ENCODE measurements around the gene TTC7B.
A peak's percentile ranks its signal among the peaks of the same experiment; 100 is the strongest.

Gene TTC7B

DNA sequence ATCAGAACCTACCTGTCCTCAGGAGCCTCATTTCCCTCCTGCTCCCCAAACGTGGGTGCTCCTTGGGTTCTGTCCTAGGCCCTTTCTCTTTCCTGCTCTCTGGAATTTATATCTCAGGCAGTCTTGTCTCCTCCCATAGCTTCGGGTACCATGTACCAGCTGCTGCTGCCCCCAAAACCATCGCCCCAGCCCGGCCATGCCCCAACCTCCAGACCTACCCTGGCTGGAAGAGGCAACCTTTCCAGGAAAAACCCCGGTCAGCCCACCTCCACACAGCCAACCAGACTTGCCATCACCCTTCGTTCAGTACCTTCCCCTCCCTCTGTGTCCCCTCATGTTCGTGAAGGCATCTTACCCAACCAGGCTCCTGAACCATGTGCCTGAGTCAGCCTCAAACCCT, 254.3 kb downstream of the TTC7B start:
- Histone ChIP-seq H3K27ac (no peak overlapping the region), H3K4me3 (no peak overlapping the region)

DNA sequence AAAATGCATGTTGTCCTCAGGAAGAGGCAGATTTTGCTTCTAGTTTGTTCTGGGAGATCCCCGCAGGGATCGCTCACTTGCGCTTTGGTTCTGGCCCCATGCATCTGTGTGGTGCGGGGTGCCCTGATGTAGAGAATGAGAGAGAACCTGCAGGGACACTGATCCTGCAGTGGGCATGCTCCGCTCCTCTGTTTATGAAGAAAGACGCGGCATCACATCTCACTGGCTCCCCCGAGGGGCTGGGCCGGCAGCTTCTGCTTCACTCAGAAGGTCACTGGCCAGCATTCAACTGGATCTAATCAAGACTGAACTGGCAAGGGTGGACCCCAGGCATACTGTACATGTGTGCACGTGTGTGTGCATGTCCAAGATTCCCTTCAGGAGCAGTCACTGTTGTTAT, 255.2 kb downstream of the TTC7B start:
- Histone ChIP-seq H3K4me3 (no peak overlapping the region), H3K27ac (no peak overlapping the region)

GRCh38 chr14:90560558-90560957, 255.7 kb downstream of the TTC7B start:
- no peak overlapping the region for H3K27ac ChIP-seq
- H3K4me3 ChIP-seq: no peak overlapping the region

GRCh38 chr14:90559811-90560492, 256.3 kb downstream of the TTC7B start:
- H3K4me3 ChIP-seq: no peak overlapping the region
- no peak overlapping the region for H3K27ac ChIP-seq

- no peak overlapping the region for H3K4me3 ChIP-seq
- H3K27ac ChIP-seq: no peak overlapping the region
Measured at GRCh38 chr14:90558983-90559590, 257.1 kb downstream of the TTC7B start.

DNA sequence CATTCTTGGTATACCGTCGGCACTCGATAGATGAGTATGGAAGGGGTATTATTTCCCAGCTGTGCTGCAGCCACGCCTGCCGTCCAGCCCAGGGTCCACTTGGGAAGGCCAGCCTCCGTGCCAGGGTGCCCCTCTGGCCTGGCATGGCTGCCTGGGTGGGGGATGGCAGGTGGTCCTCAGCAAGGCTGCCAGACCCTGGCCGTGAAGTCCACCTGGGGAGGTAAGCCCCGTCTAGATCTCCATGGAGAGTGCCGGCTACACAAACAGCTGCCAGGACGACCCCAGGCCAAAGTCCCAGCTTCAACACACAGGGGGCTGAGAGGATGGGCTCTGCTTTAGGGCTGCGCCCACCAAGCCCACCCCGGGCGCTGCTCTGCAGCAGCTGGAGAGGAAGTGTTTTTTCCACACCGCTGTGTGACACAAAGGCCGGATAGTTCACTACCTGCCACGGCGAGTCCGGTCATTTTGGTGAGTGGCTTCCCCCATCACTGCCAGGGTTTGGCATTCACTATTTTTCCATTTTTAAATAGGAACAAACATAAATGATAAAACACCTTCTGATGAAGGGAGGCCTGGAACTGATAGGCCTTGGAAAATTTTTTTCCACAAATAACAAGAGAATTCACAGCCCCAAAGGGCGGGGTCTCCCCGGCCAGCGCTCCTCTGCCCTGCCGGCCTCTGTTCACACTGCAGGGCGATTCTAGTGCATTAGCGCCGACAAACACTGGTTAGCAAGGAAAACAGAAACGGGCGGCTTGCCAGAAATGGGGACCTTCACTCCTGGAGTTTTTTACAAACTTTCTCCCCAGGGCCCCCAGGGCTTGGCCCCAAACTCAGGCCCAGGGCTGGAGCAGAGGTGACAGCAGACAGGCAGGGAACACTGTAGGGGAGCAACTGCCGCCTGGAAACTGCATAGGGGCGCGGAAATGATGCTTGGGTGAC, 257.9 kb downstream of the TTC7B start:
- no peak overlapping the region for H3K4me3 ChIP-seq
- H3K27ac ChIP-seq: no peak overlapping the region

DNA sequence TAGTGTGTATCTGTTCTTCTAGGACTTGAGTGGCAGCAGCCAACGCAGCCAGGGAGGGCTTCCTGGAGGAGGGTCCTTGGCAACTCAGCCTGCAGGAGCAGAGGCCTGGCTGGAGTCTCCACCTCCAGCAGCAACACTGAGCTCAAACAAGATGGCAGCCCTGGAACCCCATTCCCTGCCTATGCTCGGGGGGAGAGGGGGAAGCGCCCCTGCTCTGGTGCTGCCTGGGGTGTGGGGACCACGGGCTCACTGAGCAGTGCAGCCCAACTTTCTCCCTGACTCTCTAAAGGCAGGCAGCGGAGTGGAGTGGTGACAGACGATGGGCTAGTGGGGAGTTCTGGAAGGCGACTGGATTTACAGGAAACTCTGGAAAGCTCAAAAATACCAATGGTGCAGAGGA, 258.7 kb downstream of the TTC7B start:
- H3K27ac ChIP-seq: no peak overlapping the region
- no peak overlapping the region for H3K4me3 ChIP-seq

DNA sequence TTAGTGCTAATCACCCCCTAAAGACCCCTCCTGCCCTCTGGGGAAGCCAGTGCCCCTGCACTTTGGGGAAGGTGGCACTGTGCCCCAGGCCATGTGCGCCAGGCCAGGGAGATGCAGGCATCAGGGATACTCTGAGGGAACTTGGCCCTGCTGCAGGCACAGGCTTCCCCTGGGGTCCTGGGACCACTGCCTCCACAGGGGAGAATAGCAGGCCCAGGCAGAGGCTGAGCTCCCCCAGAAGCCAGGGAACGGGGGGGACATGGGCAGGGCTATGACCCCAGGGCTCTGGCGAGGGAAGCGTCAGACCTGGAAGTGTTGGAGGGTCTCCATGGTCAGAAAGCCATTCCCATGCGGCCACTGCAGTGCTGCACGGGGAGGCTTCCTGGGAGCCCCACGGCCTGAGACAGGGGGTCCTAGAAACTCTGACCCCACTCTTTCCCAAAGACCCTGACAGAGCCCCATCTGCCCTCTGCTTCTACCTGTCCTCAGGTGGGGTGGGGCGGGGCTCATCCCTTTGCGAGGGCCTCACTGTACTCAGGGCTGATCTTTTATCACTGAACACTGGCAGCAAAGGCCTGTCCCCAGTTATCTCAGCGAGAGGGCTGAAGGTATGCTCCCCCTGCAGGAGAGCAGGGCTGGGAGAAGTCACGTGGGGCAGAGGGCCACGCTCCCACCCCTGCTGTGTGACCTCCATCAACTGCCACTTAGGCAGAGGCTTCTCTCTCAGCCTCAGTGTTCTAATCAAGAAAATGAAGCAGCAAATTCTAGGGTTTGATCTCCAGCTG, 259.4 kb downstream of the TTC7B start:
- no peak overlapping the region for H3K4me3 ChIP-seq
- H3K27ac ChIP-seq: no peak overlapping the region

DNA sequence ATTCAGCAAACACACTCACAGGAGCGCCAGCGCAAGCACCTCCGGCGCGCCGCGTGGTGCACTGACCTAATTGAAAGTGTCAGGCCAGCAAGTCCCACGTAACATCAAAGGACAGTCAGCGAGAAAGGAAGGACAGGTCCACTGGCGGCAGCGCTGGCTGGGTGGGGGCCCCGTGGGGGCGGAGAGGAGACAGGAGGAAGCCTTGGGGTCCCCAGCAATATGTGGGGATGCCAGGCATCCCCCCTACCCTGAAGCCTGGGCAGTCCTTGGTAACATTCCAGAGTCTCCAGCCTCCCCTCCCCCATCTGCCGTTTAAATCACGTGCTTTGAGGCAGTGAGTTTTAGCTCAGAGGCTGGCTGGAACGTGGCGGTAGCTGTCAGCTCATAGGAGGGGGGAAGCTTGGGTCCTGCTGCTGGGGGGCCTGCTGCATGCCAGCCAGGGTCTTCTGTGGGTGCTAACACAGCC, 260.2 kb downstream of the TTC7B start:
- Histone ChIP-seq H3K27ac (no peak overlapping the region), H3K4me3 (no peak overlapping the region)

DNA sequence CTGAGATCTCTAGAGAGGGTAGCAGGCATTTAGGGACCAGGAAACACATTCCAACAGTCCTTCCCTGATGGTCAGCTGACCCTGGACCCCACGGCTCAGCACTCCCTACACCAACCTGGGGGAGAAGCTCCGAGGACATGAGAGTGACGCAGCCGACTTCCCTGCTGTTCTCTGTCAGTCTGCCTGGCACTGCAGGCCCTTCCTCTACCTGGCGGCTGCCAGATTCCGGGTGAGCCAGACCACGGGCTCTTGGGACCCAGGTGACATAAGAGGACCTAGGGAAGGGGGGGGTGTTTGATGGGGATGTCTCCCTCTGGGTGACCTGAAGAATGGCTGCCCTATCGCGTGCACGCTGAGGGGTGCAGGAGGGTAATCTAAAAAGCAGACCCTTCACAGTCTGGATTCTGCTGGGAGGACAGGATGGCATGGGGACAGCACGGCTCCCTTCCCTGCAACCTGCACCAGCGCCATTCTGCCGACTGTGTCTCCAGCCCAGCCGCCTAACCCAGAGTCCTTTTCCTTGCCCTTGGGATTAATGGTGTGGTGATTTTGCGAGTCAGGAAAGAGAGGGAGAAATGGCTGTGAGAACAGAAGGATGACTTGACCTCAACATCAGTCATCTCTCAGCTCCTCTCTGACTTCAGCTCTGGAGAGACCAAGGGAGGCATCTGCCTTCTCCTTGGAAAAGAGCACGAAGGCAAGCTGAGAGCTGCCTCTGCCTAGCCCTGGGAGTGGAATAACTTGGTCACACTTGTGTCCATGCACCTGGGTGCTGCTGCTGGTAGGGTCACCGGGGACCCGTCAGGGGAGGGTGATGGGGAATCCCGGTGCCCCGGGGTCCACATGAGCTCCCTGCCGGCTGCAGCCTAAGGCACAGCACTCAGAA, 260.9 kb downstream of the TTC7B start:
- H3K27ac ChIP-seq: no peak overlapping the region
- no peak overlapping the region for H3K4me3 ChIP-seq

DNA sequence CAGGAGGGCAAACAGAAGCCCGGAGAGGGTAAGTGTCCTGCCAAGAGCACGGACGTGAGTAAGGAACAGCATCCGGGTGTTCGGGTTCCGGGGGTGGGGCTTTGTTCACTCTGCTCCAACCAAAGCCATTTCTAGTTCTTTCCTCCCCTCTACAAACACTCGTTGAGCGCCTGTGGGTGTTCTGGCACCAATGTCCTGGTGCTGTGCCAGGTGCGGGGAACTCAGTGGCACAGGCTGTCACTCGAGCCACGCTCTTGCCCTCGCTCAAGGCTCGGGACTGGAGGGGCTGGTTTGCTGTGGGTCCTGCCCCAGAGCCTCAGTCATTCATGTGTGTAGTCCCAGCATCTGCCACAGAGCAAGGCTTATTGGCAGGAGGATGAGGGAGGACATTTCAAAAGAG, 261.9 kb downstream of the TTC7B start:
- H3K4me3 ChIP-seq: peak overlapping the region in 1 of 7 experiments; percentile 22
- peak overlapping the region in 1 of 21 experiments; percentile 2 for H3K27ac ChIP-seq

DNA sequence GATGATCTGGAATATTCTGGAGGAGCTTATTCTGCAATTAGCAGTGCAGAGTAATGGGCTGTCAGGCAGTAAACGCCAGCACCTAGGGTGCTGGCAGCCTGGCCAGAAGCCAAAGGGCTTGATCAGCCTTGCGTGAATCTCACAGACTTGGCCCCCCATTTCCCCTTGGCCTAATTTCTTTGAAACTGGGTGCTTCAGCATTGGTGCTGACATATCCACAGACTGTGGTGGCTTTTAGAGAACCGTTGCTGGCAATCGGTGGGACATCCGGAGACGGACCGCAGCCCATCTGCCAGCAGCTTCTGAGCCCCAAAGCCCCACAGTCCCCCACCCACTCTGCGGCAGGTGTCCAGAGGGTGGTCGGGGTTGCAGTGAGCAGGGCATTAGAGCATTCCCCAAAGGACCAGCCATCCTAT, 262.3 kb downstream of the TTC7B start:
- H3K4me3 ChIP-seq: peak overlapping the region in 1 of 7 experiments; percentile 22
- H3K27ac ChIP-seq: peak overlapping the region in 1 of 21 experiments; percentile 2

DNA sequence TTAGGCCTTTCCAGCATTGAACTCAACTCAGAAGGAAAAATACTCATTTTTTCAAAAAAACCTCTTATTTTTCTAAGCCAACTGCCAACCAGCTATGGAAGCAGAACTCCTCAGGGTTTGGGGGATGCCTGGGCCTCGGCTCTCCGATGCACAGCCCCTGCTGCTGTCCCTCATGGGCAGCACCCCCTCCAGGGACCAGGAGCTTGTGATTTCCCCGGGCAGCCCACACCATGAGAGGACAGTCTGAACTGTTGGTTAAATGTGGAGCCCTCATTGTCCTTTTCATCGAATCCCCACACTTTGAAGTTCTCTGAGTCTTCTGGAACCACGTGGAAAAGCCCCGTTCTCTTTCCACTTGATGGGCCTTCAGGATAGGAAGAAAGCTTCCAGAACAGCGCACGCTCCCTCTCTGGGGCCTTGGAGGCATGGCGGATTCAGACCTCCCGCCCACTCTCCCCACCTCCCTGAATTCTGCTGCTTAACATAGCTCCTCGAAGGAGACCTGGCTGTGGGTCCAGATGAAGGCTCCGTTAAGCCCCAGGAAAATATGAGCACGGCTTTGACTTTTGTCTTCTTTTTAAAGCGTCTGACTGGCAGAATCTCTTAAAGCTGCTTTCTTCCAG, 262.8 kb downstream of the TTC7B start:
- Histone ChIP-seq H3K27ac (no peak overlapping the region), H3K4me3 (no peak overlapping the region)

DNA sequence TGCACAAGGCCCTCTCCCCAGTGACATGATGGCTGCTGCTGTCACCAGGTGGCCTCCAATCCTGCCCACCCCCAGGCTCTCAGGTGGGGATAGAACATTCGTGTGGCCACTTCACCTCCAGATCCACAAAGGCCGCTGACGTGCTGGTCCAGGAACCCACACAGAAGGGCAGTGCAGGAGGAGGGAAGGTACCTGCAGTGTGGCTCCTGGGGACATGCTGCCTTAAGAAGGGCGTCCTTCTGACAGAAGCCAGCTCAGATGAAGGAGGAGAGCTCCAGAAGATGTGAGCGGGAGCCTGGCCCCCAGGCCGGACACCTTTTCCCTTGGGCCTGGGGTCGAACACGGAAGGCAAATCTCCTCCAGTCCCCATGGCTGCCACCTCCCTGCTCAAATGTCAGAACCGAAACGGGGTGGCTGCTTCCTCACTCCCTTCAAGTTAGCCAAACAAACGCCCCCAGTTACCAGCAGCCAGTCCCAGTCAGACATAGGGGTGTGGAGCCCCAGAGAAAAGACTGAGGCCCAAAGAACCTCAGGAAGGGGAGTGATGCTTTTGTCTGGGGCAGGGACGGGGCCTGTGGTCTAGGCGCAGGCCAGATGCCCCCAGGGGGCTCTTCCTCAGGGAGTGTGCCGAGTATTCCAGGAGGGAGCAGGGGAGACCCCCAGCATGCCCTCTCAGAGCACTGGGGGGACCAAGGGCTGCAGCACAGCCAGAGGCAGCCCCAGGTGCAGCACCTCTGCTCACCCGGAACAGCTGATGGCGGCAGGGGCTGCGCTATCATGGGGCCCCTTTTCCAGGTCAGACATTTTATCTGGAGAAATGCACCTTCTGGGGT, 263.5 kb downstream of the TTC7B start:
- peak overlapping the region in 6 of 21 experiments; percentile 4 to 59 (median 30) for H3K27ac ChIP-seq
- H3K4me3 ChIP-seq: no peak overlapping the region

GRCh38 chr14:90551733-90552464, 264.3 kb downstream of the TTC7B start:
- Histone ChIP-seq H3K27ac (peak overlapping the region in 8 of 21 experiments; percentile 4 to 59 (median 26)), H3K4me3 (no peak overlapping the region)

DNA sequence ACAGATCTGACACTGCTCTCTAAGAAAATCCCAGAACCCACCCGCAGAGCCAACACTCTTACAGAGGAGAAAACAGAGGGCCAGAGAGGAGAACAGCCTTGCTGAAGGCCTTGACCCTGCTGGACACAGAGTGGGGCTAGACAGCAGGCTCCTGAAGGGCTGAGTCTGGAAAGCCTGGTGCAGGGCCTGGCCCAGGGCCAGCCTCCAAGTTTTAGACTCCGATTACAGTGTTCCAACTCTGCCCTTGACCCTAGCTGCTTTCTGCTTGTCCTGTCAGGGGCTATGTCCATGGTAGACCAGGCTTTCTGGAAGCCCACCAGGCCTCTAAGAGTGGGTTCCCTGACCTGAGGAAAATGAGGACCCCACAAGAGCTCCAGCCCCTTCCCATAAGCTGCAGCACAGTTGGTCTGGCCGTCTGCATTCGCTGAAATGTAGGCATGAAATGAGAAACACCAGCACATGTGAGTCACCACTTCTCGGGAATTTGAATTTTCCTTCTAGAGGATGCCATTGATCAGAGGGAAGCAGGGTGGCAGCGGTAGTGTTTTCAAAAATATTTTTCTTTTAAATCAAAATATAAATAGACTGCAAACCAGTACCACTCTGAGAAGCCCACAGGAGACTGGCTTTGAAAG, 265.0 kb downstream of the TTC7B start:
- Histone ChIP-seq H3K27ac (peak overlapping the region in 4 of 21 experiments; percentile 10 to 70 (median 43)), H3K4me3 (no peak overlapping the region)
